Endothelial cell of umbilical vein (primary cell): ENCODE data around the gene SLC30A1. TPM values are rescaled to one million over a fixed set of nuclear protein-coding genes. Genes with fewer than 3 reads are reported as not detected.

Experiments used
- BruUV-seq: library from RNA; stranded (reverse); fragments of 400-500 nt; replicated peaks from 2 replicates; lab custom pipeline; 2021; lab: Mats Ljungman, UMichigan
- CTCF ChIA-PET: fragments of 300-600, 350-600 bp; sonication (Branson Sonifier 250); formaldehyde crosslinking; loops from one replicate; lab custom pipeline; 2021; ENCODE audit warnings: antibody characterized with exemption, inconsistent platforms; lab: Charles Lee
- POLR2A ChIA-PET: fragments of 300-600, 350-600 bp; sonication (Branson Sonifier 250); formaldehyde crosslinking; loops from one replicate; lab custom pipeline; 2021; ENCODE audit warnings: antibody characterized with exemption, inconsistent platforms; lab: Charles Lee
- DNase-seq: peaks from one replicate; pipeline ENCODE4 v3.0.0-alpha.2; 2011; ENCODE audit warnings: low read depth, low spot score
- FAIRE-seq: peaks from 2 replicates; lab custom pipeline; 2011; peaks lifted over from hg19 to GRCh38; lab: Jason Lieb, UNC
- H2AFZ ChIP-seq: 2 replicates; pipeline ENCODE4 v1.6.0; 2012; ENCODE audit warnings: low read depth, low read length, control low read depth, inconsistent platforms
- H3K27ac ChIP-seq: 2 replicates; pipeline ENCODE4 v1.5.1; 2011; ENCODE audit warnings: low read depth, mild to moderate bottlenecking, control low read depth, low read length, moderate library complexity; ENCODE audit not compliant: insufficient read depth
- H3K27me3 ChIP-seq, 2 experiments: 2 replicates each; pipeline versions ENCODE4 v1.6.0 to v1.6.1; 2011; ENCODE audit warnings: low read length in 2 of 2, mixed read lengths in 1 of 2; ENCODE audit not compliant: control insufficient read depth in 2 of 2, insufficient read depth in 2 of 2
- H3K36me3 ChIP-seq, 2 experiments: 2 replicates in 1 of 2; 3 replicates in 1 of 2; pipeline ENCODE4 v1.5.1; 2011; ENCODE audit warnings: low read length in 2 of 2, mild to moderate bottlenecking in 1 of 2, moderate library complexity in 1 of 2; ENCODE audit not compliant: control insufficient read depth in 2 of 2, insufficient read depth in 2 of 2; ENCODE audit errors: extremely low read depth in 1 of 2
- H3K4me1 ChIP-seq: 3 replicates; pipeline ENCODE4 v1.5.1; 2011; ENCODE audit warnings: mild to moderate bottlenecking, low read length; ENCODE audit not compliant: control insufficient read depth, insufficient read depth; ENCODE audit errors: extremely low read depth
- H3K4me2 ChIP-seq: 2 replicates; pipeline ENCODE4 v1.6.1; 2011; ENCODE audit warnings: low read length, control low read depth, mixed read lengths; ENCODE audit not compliant: insufficient read depth
- H3K4me3 ChIP-seq, 3 experiments: fragments of 200-600 bp in 1 of 3; sonication (generic), shearing (Covaris generic) in 1 of 3; replicated peaks in 1 of 3; 2 replicates each; pipeline ENCODE4 v1.5.1; 2011 to 2016; ENCODE audit warnings: control low read depth in 3 of 3, low read length in 3 of 3, mild to moderate bottlenecking in 2 of 3, inconsistent platforms in 1 of 3, low read depth in 1 of 3, moderate library complexity in 1 of 3; ENCODE audit not compliant: insufficient read depth in 1 of 3
- H3K79me2 ChIP-seq: 2 replicates; pipeline ENCODE4 v1.6.0; 2012; ENCODE audit warnings: low read length, inconsistent platforms; ENCODE audit not compliant: control insufficient read depth, insufficient read depth
- H3K9ac ChIP-seq: replicated peaks from 2 replicates; pipeline ENCODE3; 2011; ENCODE audit warnings: low read length, control low read depth; ENCODE audit not compliant: insufficient read depth; ENCODE audit errors: extremely low read depth
- H3K9me1 ChIP-seq: replicated peaks from 3 replicates; pipeline ENCODE4 v1.6.0; 2011; ENCODE audit warnings: mild to moderate bottlenecking, low read length; ENCODE audit not compliant: control insufficient read depth, insufficient read depth; ENCODE audit errors: extremely low read depth
- H3K9me3 ChIP-seq: replicated peaks from 2 replicates; pipeline ENCODE4 v1.5.1; 2012; ENCODE audit warnings: low read length, inconsistent platforms; ENCODE audit not compliant: control insufficient read depth, insufficient read depth
- H4K20me1 ChIP-seq: replicated peaks from 2 replicates; pipeline ENCODE3; 2011; ENCODE audit warnings: mild to moderate bottlenecking, low read length; ENCODE audit not compliant: control insufficient read depth, insufficient read depth; ENCODE audit errors: extremely low read depth
- EZH2 ChIP-seq: IDR thresholded peaks from 2 replicates; pipeline ENCODE4 v1.6.1; 2012; ENCODE audit warnings: borderline replicate concordance, low read depth, mild to moderate bottlenecking, moderate library complexity, low read length, inconsistent platforms; ENCODE audit not compliant: severe bottlenecking
- FOS ChIP-seq: IDR thresholded peaks from 2 replicates; pipeline ENCODE4 v1.6.1; 2011; ENCODE audit warnings: mild to moderate bottlenecking, low read length, moderate library complexity, borderline replicate concordance; ENCODE audit not compliant: insufficient read depth
- GATA2 ChIP-seq: IDR thresholded peaks from 2 replicates; pipeline ENCODE4 v1.7.0; 2011; ENCODE audit warnings: low read depth, mild to moderate bottlenecking, moderate library complexity, mixed read lengths, low read length; ENCODE audit not compliant: insufficient read length, insufficient read depth
- JUN ChIP-seq: IDR thresholded peaks from 2 replicates; pipeline ENCODE4 v1.6.1; 2011; ENCODE audit warnings: borderline replicate concordance, low read depth; ENCODE audit not compliant: insufficient read length, insufficient read depth
- MYC ChIP-seq: IDR thresholded peaks from one replicate; pipeline ENCODE4 v1.6.1; 2011; ENCODE audit warnings: mild to moderate bottlenecking, low read depth, low read length
- POLR2A ChIP-seq: IDR thresholded peaks from 2 replicates; pipeline ENCODE4 v1.6.1; 2012; ENCODE audit warnings: low read depth, mild to moderate bottlenecking, control low read depth, low read length
- POLR2AphosphoS5 ChIP-seq: IDR thresholded peaks from 2 replicates; pipeline ENCODE4 v1.6.1; 2012; ENCODE audit warnings: low read depth, mild to moderate bottlenecking, control low read depth, low read length, moderate library complexity; ENCODE audit not compliant: insufficient read depth
- dilution Hi-C: fragments of 300-500 bp; cut with MboI; formaldehyde crosslinking; loops from one replicate; pipeline ENCODE4 v1.15.0; 2019; ENCODE audit warnings: low sequenced_read_pairs; ENCODE audit not compliant: extremely low pct_ligation_motif_present
- intact Hi-C: fragments of 100-400 bp; cut with micrococcal nuclease; formaldehyde crosslinking; loops from one replicate; pipeline ENCODE4 v1.10.0; 2022
- polyA plus RNA-seq, 4 experiments: library from polyadenylated mRNA; depleted of rRNA in 3 of 4; stranded (reverse) in 3 of 4; unstranded in 1 of 4; fragments of >200 nt; gene quantifications; 2 replicates each; pipeline versions ENCODE4 v1.2.1 to v1.2.3, GENCODE V29; 2011 to 2012; ENCODE audit warnings: missing spikeins in 1 of 4
- total RNA-seq: library from RNA; stranded (reverse); gene quantifications from 2 replicates; pipeline ENCODE4 v1.2.3, GENCODE V29; 2021
- TF ChIP-seq, protein P1 (sequence below): IDR thresholded peaks from 2 replicates; pipeline ENCODE4 v1.6.1; 2011; ENCODE audit not compliant: insufficient read depth, insufficient read length
- TF ChIP-seq, protein P2 (sequence below), 2 donors: IDR thresholded peaks; 1 replicate in 1 of 2; 2 replicates in 1 of 2; pipeline ENCODE4 v1.5.1; 2011; ENCODE audit warnings: low read length in 2 of 2, mild to moderate bottlenecking in 2 of 2, moderate library complexity in 2 of 2, control low read depth in 1 of 2, inconsistent platforms in 1 of 2, low read depth in 1 of 2; ENCODE audit not compliant: insufficient read depth in 1 of 2; ENCODE audit errors: extremely low read depth in 1 of 2

The SLC30A1 gene
- total and polyA plus RNA-seq, 2 donors (not counting 3 experiments of a cell fraction or from before 2014, with no cell fraction given) = 5.5 to 21.5 TPM

DNA sequence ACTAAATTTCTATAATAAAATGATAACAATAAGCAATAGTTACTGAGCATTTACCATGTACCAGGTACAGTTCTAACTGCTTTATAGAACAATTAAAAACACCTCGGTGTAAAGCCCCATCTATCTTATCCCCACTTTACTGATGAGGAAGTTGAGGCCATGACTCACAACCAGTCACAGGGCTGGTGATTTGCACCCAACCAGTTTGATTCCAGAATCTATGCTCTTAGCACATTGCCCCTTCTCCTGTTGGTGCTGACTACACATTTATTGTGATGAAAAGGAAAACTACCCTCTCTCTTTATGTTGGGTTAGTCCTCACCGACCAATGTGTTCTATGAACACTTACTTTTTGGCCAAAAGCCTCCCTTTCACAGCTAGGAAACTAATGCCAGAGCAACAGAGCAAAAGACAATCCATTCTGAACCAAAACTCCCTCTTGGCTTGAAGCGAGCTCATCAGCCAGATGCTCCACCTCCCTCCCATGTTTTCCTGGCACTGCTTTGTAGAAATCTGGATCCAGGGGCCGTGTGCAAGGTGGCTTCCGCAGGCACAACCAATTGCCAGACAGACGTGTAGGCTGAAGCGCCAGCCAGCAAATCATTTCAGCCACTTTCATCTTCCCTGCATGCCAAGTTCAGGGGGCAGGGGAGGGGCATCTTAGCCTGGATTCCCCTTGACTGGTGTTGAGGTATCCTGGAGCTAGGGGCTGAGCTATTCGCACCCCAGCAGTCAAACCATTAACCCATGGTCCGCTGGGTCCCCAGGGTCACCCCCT, 32.0 kb upstream of the SLC30A1 start:
- no peak for FAIRE-seq
- dilution Hi-C loops = no loop called here
- H3K36me3 ChIP-seq = no peaks in the 10 kb centered on the region
- H3K27me3 ChIP-seq = no peaks in the 10 kb centered on the region
- H3K4me2 ChIP-seq = no peak overlapping the region
- no TSS peak for BruUV-seq
- H3K79me2 ChIP-seq = no peaks in the 10 kb centered on the region
- no peak overlapping the region for H2AFZ ChIP-seq
- intact Hi-C loops = no loop called here
- H3K9me3 ChIP-seq = no peaks in the 10 kb centered on the region
- CTCF ChIA-PET = interaction anchor here (1.2 to 1.3 kb wide), 2 partner anchors 8 to 29 kb away, joined by 3 read pairs; no protein-coding TSS in a partner anchor
- H3K9me1 ChIP-seq = no peaks in the 10 kb centered on the region
- DNase-seq = no peak
- TF ChIP-seq, protein P1, sequence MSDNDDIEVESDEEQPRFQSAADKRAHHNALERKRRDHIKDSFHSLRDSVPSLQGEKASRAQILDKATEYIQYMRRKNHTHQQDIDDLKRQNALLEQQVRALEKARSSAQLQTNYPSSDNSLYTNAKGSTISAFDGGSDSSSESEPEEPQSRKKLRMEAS = no peak
- TF ChIP-seq, protein P2, sequence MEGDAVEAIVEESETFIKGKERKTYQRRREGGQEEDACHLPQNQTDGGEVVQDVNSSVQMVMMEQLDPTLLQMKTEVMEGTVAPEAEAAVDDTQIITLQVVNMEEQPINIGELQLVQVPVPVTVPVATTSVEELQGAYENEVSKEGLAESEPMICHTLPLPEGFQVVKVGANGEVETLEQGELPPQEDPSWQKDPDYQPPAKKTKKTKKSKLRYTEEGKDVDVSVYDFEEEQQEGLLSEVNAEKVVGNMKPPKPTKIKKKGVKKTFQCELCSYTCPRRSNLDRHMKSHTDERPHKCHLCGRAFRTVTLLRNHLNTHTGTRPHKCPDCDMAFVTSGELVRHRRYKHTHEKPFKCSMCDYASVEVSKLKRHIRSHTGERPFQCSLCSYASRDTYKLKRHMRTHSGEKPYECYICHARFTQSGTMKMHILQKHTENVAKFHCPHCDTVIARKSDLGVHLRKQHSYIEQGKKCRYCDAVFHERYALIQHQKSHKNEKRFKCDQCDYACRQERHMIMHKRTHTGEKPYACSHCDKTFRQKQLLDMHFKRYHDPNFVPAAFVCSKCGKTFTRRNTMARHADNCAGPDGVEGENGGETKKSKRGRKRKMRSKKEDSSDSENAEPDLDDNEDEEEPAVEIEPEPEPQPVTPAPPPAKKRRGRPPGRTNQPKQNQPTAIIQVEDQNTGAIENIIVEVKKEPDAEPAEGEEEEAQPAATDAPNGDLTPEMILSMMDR (IDR thresholded peaks at IDR 0.05; ENCODE audit: extremely low read depth in 1 of 2, insufficient read depth in 1 of 2, low read depth in 1 of 2, low read length in 2 of 2) = no peak
- TF ChIP-seq JUN (no peak), GATA2 (no peak), FOS (no peak), MYC (no peak), EZH2 (no peak), POLR2A (no peak), POLR2AphosphoS5 (no peak)
- POLR2A ChIA-PET = no interaction called here
- H3K9ac ChIP-seq = no peak overlapping the region
- H3K27ac ChIP-seq = no peak overlapping the region
- H3K4me3 ChIP-seq = no peak overlapping the region
- H4K20me1 ChIP-seq = no peaks in the 10 kb centered on the region
- peaks cover 5% of the 10 kb centered on the region for H3K4me1 ChIP-seq
